MM.1S (cell line): Measurements from ENCODE around the gene B4GALT5.

ENCODE experiments used
- CTCF ChIP-seq: fragments of 300-600 bp; sonication (generic); IDR thresholded peaks from 2 replicates; pipeline ENCODE4 v1.5.1; 2016; ENCODE audit warnings: antibody characterized with exemption, low read length, mixed read lengths
- EZH2 ChIP-seq: fragments of 300-600 bp; sonication (generic); optimal IDR thresholded peaks from 2 replicates; pipeline ENCODE3; 2017; ENCODE audit warnings: low read depth, mild to moderate bottlenecking, antibody characterized with exemption, low read length, mixed read lengths

GRCh38 chr20:49695830-49696229 lies 17.8 kb downstream of the B4GALT5 start:
- TF ChIP-seq CTCF: no peak
- no peak for TF ChIP-seq EZH2
